K562 (cell line): ENCODE data around the gene IMPA2. TPM values are rescaled to one million over a fixed set of nuclear protein-coding genes. Genes with fewer than 3 reads are reported as not detected.
A peak's percentile ranks its signal among the peaks of the same experiment; 100 is the strongest.

Experiments
- CHD2 ChIP-seq: IDR thresholded peaks from 2 replicates; pipeline ENCODE4 v1.6.1; 2011; ENCODE audit warnings: low read depth, low read length
- HDAC8 ChIP-seq: fragments of 450-650 bp; IDR thresholded peaks from 2 replicates; pipeline ENCODE4 v1.6.1; 2016; ENCODE audit warnings: mild to moderate bottlenecking, missing genetic modification characterization, moderate library complexity, missing compliant biosample characterization
- NCOA6 ChIP-seq: fragments of 450-650 bp; IDR thresholded peaks from 2 replicates; pipeline ENCODE4 v1.6.1; 2017; ENCODE audit warnings: mild to moderate bottlenecking
- PHF20 ChIP-seq: fragments of 450-650 bp; IDR thresholded peaks from 2 replicates; pipeline ENCODE4 v1.6.1; 2018; ENCODE audit not compliant: partially characterized antibody
- RFX5 ChIP-seq: IDR thresholded peaks from 2 replicates; pipeline ENCODE4 v1.6.1; 2011; ENCODE audit warnings: low read depth, mild to moderate bottlenecking, improper control_type of control experiment, low read length
- SMARCC2 ChIP-seq: fragments of 450-650 bp; IDR thresholded peaks from 2 replicates; pipeline ENCODE4 v1.6.1; 2017; ENCODE audit warnings: antibody characterized with exemption, moderate library complexity, mild to moderate bottlenecking, low read depth
- SUPT5H ChIP-seq: fragments of 450-650 bp; IDR thresholded peaks from 2 replicates; pipeline ENCODE4 v1.6.1; 2016
- TAF1 ChIP-seq: IDR thresholded peaks from 2 replicates; pipeline ENCODE4 v1.6.1; 2011; ENCODE audit warnings: mild to moderate bottlenecking, low read length, moderate library complexity; ENCODE audit not compliant: insufficient read depth, control insufficient read depth, severe bottlenecking; ENCODE audit errors: extremely low read depth
- TARDBP ChIP-seq: fragments of 450-650 bp; IDR thresholded peaks from 2 replicates; pipeline ENCODE4 v1.6.1; 2016
- ZNF263 ChIP-seq: sonication (generic); formaldehyde crosslinking; IDR thresholded peaks from 2 replicates; pipeline ENCODE4 v1.8.0; 2022; ENCODE audit warnings: mild to moderate bottlenecking, missing genetic modification reagents, borderline replicate concordance
- ZNF384 ChIP-seq: IDR thresholded peaks from 2 replicates; pipeline ENCODE4 v1.6.1; 2012; ENCODE audit warnings: low read depth, low read length, improper control_type of control experiment
- polyA plus RNA-seq, 8 experiments: library from polyadenylated mRNA; depleted of rRNA in 4 of 8; stranded (reverse) in 5 of 8; unstranded in 3 of 8; fragments of >200 nt; fragmentation: Nextera tagmentation in 2 of 8; fragmentation: Illumina TruSeq in 1 of 8; extraction: Ambion mirVana in 2 of 8; extraction: Trizol in 1 of 8; gene quantifications; 2 replicates each; pipeline versions ENCODE4 v1.2.1 to v1.2.3, GENCODE V29; 2011 to 2014; ENCODE audit warnings: inconsistent platforms in 1 of 8, missing spikeins in 1 of 8
- total RNA-seq, 7 experiments: library from RNA; depleted of rRNA in 6 of 7; stranded (reverse); fragments of >200 nt in 6 of 7; fragmentation: Illumina TruSeq in 2 of 7; extraction: Trizol in 2 of 7; gene quantifications; 2 replicates each; pipeline versions ENCODE4 v1.2.1 to v1.2.3, GENCODE V29; 2011 to 2021; ENCODE audit warnings: low replicate concordance in 1 of 7
- TF ChIP-seq, protein P1 (sequence below), 2 experiments: fragments of 450-650 bp; IDR thresholded peaks; 2 replicates each; pipeline ENCODE4 v1.6.1; 2016; ENCODE audit warnings: mild to moderate bottlenecking in 2 of 2, borderline replicate concordance in 1 of 2, low read depth in 1 of 2, moderate library complexity in 1 of 2
- TF ChIP-seq, protein P2 (sequence below): fragments of 250-450 bp; sonication (Bioruptor Pico); IDR thresholded peaks from 2 replicates; pipeline ENCODE4 v1.8.0; 2022; ENCODE audit warnings: moderate library complexity, mild to moderate bottlenecking, inconsistent platforms
- TF ChIP-seq, protein P3 (sequence below): fragments of 250-450 bp; sonication (Bioruptor Pico); IDR thresholded peaks from 2 replicates; pipeline ENCODE4 v1.8.0; 2022; ENCODE audit warnings: moderate library complexity, mild to moderate bottlenecking, inconsistent platforms
- TF ChIP-seq, protein P4 (sequence below): fragments of 450-650 bp; IDR thresholded peaks from 2 replicates; pipeline ENCODE4 v1.7.0; 2016; ENCODE audit warnings: borderline replicate concordance

The IMPA2 gene
- total and polyA plus RNA-seq, 9 of the 15 experiments (the other 6 are each of a cell fraction or from before 2014, with no cell fraction given), result 0.62 to 11.3 (median 5.7) TPM

DNA sequence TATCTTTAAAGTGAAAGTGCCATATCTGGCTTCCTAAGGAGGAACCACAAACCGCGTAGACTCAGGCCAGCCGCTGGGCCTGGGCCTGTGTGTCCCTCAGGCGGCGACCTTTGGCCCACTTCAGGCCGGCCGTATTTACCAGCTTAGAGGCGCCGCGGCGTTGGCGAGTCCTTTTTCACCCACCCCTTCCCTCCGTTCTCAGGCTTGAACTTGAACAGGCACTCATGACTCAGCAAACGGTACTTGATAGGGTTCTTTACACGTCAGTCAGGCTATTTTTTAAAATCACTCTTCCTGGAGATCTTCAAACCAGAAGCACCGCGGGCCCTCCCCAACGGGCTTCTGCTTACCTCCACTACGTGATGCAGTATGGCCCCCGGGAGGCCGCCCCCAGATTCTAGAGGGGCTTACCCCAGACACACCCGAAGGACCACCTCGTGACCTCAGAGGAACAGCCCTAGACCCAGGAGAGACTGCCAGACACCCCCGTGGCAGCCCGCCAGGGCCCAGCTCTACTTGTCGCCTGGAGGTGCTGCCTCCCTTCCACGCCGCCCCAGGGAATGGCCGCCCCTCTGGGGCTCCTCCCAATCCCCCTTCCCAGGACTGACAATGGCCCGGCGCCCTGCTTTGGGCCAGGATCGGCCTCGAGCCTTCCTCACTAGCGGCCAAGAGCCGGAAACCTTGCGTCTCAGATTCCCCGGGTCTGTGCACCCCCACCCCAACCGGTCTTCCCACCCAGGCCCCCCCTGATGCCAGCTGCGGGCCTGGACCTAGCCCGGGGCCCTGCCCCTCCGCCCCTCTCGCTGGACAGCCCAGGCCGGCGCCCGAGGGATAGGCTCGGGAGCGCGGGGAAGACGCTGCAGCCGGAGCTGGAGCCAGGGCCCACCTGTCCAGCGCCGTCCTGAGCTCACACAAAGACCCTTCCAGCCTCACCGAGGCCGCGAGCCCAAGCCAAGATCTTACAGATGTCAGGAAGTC lies 33.8 kb upstream of the IMPA2 start (continued):
- TF ChIP-seq, protein P1, sequence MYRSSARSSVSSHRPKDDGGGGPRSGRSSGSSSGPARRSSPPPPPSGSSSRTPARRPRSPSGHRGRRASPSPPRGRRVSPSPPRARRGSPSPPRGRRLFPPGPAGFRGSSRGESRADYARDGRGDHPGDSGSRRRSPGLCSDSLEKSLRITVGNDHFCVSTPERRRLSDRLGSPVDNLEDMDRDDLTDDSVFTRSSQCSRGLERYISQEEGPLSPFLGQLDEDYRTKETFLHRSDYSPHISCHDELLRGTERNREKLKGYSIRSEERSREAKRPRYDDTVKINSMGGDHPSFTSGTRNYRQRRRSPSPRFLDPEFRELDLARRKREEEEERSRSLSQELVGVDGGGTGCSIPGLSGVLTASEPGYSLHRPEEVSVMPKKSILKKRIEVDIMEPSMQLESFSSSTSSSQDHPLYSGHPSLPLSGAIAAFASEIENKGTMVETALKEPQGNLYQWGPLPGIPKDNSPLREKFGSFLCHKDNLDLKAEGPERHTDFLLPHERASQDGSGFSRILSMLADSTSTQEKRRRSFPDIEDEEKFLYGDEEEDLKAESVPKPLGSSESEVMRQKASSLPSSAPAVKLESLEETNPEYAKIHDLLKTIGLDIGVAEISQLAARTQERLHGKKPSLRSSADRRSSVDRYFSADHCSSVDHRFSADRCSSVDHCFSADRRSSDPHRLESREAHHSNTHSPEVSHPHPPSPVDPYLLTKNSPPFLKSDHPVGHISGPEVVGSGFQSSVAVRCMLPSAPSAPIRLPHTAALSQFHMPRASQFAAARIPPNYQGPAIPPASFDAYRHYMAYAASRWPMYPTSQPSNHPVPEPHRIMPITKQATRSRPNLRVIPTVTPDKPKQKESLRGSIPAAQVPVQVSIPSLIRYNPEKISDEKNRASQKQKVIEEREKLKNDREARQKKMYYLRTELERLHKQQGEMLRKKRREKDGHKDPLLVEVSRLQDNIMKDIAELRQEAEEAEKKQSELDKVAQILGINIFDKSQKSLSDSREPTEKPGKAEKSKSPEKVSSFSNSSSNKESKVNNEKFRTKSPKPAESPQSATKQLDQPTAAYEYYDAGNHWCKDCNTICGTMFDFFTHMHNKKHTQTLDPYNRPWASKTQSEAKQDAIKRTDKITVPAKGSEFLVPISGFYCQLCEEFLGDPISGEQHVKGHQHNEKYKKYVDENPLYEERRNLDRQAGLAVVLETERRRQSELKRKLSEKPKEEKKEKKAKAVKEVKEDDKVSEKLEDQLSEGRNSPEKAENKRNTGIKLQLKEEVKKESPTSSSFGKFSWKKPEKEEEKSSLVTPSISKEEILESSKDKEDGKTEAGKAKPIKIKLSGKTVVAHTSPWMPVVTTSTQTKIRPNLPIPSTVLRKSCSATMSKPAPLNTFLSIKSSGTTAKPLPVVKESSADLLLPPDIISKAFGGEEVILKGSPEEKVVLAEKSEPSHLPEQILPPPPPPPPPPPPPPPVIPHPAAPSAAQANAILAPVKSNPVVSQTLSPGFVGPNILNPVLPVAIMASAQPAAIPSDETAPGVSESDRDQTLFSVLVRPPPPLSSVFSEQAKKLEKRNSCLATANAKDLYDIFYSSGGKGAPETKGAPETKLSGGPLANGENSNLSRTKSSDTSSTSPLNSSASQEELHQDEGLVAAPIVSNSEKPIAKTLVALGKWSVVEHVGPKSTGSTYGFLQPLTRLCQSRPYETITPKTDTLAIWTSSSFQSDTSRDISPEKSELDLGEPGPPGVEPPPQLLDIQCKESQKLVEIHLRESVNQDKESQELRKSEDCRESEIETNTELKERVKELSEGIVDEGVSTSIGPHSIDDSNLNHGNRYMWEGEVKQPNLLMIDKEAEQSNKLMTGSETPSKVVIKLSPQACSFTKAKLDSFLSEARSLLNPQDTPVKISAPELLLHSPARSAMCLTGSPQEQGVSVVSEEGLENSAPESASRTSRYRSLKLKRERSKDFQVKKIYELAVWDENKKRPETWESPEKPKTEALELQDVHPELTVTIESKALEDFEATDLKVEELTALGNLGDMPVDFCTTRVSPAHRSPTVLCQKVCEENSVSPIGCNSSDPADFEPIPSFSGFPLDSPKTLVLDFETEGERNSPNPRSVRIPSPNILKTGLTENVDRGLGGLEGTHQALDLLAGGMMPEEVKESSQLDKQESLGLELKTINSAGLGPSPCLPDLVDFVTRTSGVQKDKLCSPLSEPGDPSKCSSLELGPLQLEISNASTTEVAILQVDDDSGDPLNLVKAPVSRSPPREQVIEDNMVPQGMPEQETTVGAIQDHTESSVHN (IDR thresholded peaks at IDR 0.05; ENCODE audit: borderline replicate concordance in 1 of 2, low read depth in 1 of 2), result peak in 1 of 2 experiments; percentile 56; a peak in 1 of 4 replicates
- TF ChIP-seq SUPT5H, result peak; percentile 78
- TF ChIP-seq ZNF384, result peak; percentile 57
- no peak for TF ChIP-seq TAF1
- 0 out of 2 replicates have a peak, but pooled peaks have one; percentile 44 for TF ChIP-seq TARDBP
- TF ChIP-seq PHF20, result peak; percentile 21
- TF ChIP-seq, protein P2, sequence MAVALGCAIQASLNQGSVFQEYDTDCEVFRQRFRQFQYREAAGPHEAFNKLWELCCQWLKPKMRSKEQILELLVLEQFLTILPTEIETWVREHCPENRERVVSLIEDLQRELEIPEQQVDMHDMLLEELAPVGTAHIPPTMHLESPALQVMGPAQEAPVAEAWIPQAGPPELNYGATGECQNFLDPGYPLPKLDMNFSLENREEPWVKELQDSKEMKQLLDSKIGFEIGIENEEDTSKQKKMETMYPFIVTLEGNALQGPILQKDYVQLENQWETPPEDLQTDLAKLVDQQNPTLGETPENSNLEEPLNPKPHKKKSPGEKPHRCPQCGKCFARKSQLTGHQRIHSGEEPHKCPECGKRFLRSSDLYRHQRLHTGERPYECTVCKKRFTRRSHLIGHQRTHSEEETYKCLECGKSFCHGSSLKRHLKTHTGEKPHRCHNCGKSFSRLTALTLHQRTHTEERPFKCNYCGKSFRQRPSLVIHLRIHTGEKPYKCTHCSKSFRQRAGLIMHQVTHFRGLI, result no peak
- TF ChIP-seq SMARCC2, result peak; percentile 56; the same call in 1 of the 2 replicates
- TF ChIP-seq, protein P3, sequence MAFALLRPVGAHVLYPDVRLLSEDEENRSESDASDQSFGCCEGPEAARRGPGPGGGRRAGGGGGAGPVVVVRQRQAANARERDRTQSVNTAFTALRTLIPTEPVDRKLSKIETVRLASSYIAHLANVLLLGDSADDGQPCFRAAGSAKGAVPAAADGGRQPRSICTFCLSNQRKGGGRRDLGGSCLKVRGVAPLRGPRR (CRISPR knock-in tag), result no peak
- TF ChIP-seq RFX5, result no peak
- TF ChIP-seq, protein P4, sequence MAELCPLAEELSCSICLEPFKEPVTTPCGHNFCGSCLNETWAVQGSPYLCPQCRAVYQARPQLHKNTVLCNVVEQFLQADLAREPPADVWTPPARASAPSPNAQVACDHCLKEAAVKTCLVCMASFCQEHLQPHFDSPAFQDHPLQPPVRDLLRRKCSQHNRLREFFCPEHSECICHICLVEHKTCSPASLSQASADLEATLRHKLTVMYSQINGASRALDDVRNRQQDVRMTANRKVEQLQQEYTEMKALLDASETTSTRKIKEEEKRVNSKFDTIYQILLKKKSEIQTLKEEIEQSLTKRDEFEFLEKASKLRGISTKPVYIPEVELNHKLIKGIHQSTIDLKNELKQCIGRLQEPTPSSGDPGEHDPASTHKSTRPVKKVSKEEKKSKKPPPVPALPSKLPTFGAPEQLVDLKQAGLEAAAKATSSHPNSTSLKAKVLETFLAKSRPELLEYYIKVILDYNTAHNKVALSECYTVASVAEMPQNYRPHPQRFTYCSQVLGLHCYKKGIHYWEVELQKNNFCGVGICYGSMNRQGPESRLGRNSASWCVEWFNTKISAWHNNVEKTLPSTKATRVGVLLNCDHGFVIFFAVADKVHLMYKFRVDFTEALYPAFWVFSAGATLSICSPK, result no peak
- TF ChIP-seq HDAC8 (tag), result no peak
- 0 out of 2 replicates have a peak, but pooled peaks have one; percentile 41 for TF ChIP-seq CHD2
- no peak for TF ChIP-seq NCOA6
- TF ChIP-seq ZNF263, result no peak; the same call in 1 of the 2 replicates
